Measurements from ENCODE around the gene DPP6.

GRCh38 chr7:154910125-154910524 lies 857.9 kb downstream of the DPP6 start:
- TF ChIP-seq YY1 (IDR thresholded peaks at IDR 0.05; ENCODE audit: low read depth) (no peak), EP300 (IDR thresholded peaks at IDR 0.05; ENCODE audit: borderline replicate concordance) (no peak), EGR1 (IDR thresholded peaks at IDR 0.05) (no peak), REST (IDR thresholded peaks at IDR 0.05; ENCODE audit: low read depth) (no peak), MAX (IDR thresholded peaks at IDR 0.05) (no peak)

All from Ishikawa (cell line).